Lower lobe of right lung (tissue), 2 donors: ENCODE data around the gene CTNS. TPM values are rescaled to one million over a fixed set of nuclear protein-coding genes. Genes with fewer than 3 reads are reported as not detected.
A peak's percentile ranks its signal among the peaks of the same experiment; 100 is the strongest.

Experiments used
- ATAC-seq, 2 donors: fragments of 200-7000 bp; cut with Tn5 transposase; one replicate each; pipeline ENCODE4 v1.9.1; 2020 to 2022; ENCODE audit warnings: mild to moderate bottlenecking in 2 of 2, moderate library complexity in 2 of 2
- DNase-seq: peaks from one replicate; pipeline ENCODE4 v3.0.0-alpha.2; 2020
- H3K27ac ChIP-seq: fragments of 200-600 bp; one replicate; pipeline ENCODE4 v1.8.0; 2022
- H3K27me3 ChIP-seq: fragments of 200-600 bp; one replicate; pipeline ENCODE4 v1.8.0; 2022; ENCODE audit warnings: low read depth
- H3K36me3 ChIP-seq: fragments of 200-600 bp; one replicate; pipeline ENCODE4 v1.8.0; 2022; ENCODE audit warnings: mild to moderate bottlenecking
- H3K4me1 ChIP-seq: fragments of 200-600 bp; one replicate; pipeline ENCODE4 v1.8.0; 2022
- H3K4me3 ChIP-seq: fragments of 200-600 bp; one replicate; pipeline ENCODE4 v1.8.0; 2022; ENCODE audit warnings: mild to moderate bottlenecking
- H3K9me3 ChIP-seq: fragments of 200-600 bp; one replicate; pipeline ENCODE4 v1.8.0; 2022
- intact Hi-C: fragments of 100-400 bp; cut with DNase I; formaldehyde crosslinking; loops from one replicate; pipeline ENCODE4 v1.11.0; 2022
- total RNA-seq: library from RNA; stranded (reverse); fragmentation: NEBNext Ultra II Directional; extraction: Animal tissue kit (Norgen Biotek cat#: 25700); gene quantifications from one replicate; pipeline ENCODE4 v1.2.1, GENCODE V29; 2021
- TF ChIP-seq, protein P1 (sequence below): fragments of 200-600 bp; IDR thresholded peaks from one replicate; pipeline ENCODE4 v1.8.0; 2022; ENCODE audit warnings: antibody characterized with exemption, mild to moderate bottlenecking
- donor health status: DM: no; HTN: yes; CAD: no; lungs with severe emphysema.

CTNS gene
- total RNA-seq, 1 donor from 2014 or later, result 21.1 TPM

DNA sequence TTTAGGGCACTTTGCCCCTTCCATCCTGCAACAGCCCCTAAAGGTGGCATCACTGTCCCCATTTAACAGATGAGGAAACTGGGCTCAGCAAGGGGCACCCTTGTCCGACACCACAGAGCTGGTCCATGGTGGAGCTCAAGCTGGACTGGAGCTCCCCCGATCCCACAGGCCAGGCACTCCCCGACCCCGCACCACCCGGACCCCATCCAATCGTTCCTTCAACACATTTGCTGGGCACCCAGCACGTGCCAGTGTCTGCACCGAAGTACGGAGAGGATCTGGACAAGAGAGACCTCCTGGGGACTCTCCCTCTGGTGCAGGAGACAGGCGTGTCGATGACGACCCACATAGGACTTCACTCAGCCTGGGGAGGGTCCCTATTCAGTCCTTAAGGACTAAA is 45.5 kb downstream of the CTNS start:
- TF ChIP-seq, protein P1, sequence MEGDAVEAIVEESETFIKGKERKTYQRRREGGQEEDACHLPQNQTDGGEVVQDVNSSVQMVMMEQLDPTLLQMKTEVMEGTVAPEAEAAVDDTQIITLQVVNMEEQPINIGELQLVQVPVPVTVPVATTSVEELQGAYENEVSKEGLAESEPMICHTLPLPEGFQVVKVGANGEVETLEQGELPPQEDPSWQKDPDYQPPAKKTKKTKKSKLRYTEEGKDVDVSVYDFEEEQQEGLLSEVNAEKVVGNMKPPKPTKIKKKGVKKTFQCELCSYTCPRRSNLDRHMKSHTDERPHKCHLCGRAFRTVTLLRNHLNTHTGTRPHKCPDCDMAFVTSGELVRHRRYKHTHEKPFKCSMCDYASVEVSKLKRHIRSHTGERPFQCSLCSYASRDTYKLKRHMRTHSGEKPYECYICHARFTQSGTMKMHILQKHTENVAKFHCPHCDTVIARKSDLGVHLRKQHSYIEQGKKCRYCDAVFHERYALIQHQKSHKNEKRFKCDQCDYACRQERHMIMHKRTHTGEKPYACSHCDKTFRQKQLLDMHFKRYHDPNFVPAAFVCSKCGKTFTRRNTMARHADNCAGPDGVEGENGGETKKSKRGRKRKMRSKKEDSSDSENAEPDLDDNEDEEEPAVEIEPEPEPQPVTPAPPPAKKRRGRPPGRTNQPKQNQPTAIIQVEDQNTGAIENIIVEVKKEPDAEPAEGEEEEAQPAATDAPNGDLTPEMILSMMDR, result no peak
- DNase-seq, result no peak
- H3K9me3 ChIP-seq, result no peaks in the 10 kb centered on the region
- peaks cover 42% of the 10 kb centered on the region for H3K27me3 ChIP-seq
- intact Hi-C loops, result no loop called here
- no peaks in the 10 kb centered on the region for H3K36me3 ChIP-seq
- peak in 1 of 2 donors; percentile 5 for ATAC-seq
- H3K4me1 ChIP-seq, result no peaks in the 10 kb centered on the region
- no peak overlapping the region for H3K4me3 ChIP-seq
- no peak overlapping the region for H3K27ac ChIP-seq

DNA sequence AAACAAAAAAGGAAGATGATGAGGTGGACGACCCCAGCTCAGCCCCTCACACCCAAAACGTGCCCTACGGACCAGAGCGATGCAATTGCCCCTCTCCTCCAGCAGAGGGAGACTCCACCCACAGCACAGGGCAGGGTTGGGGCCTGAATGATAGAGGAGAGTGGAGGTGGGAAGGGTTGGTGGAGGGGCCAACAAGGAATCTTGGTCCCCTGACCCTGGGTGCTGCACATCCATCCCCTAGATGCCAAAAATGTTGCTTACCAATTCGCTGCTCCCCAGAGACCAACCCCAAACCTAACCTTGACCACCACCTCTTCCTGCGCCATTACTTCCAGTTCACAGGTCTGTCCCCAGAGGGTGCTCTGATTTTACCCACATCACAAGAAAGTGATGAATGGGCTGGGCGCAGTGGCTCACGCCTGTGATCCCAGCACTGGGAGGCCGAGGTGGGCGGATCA is 46.5 kb downstream of the CTNS start:
- TF ChIP-seq, protein P1, result peak; percentile 95
- DNase-seq (no peak), ATAC-seq (peak; percentile 85 to 87)
- peaks cover 41% of the 10 kb centered on the region for H3K27me3 ChIP-seq
- no peak overlapping the region for H3K4me3 ChIP-seq
- no peak overlapping the region for H3K27ac ChIP-seq
- no peaks in the 10 kb centered on the region for H3K9me3 ChIP-seq
- H3K36me3 ChIP-seq, result no peaks in the 10 kb centered on the region
- intact Hi-C loops, result no loop called here
- no peaks in the 10 kb centered on the region for H3K4me1 ChIP-seq

DNA sequence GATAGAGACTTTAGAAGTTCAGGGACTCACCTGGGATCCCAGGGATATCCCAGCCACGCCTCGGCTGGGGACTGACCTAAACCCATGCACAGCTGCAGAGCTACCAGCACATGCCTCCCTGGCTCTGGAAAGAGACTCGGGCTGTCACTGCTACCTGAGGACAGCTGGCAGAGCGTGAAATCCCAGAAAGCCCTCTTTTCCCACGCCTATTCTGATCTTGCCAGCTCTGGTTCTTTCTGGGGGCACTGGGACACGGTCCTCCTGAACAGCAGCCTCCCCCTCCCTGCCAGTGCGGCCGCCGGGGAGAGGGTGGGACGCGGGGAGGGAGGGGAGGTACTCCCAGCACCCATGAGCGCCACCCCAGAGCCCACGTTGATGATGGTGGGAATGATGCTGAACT is 48.6 kb downstream of the CTNS start:
- TF ChIP-seq, protein P1, result no peak
- Histone ChIP-seq H3K27me3 (peaks cover 41% of the 10 kb centered on the region), H3K4me3 (no peak overlapping the region), H3K4me1 (no peaks in the 10 kb centered on the region), H3K36me3 (no peaks in the 10 kb centered on the region), H3K9me3 (no peaks in the 10 kb centered on the region), H3K27ac (no peak overlapping the region)
- no peak for DNase-seq
- no peak for ATAC-seq
- intact Hi-C loops, result no loop called here

- H3K27me3 ChIP-seq, result peaks cover 47% of the 10 kb centered on the region
Measured at GRCh38 chr17:3688027-3688553, 51.5 kb downstream of the CTNS start.

DNA sequence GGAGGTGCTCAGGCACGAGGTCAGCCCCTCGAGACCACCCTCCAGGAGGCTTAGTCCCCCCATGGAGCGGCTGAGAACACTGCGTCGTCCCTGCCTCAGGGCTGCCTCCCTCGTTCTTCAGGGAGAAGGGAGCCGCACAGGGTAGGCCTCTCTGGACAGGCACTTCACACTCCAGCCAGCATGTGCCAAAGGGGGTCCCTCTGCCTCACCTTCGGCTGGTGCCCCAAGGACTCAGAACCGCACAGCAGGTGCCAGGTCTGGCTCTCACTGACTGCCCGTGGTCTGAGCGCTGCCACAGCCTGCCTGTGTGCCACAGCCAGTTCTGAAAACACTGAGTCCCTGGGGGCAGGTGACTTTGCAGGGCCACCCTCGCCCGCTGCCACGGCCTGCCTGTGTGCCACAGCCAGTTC is 52.3 kb downstream of the CTNS start:
- no peaks in the 10 kb centered on the region for H3K9me3 ChIP-seq
- H3K36me3 ChIP-seq, result no peaks in the 10 kb centered on the region
- no peaks in the 10 kb centered on the region for H3K4me1 ChIP-seq
- intact Hi-C loops, result no loop called here
- DNase-seq, result no peak
- peak in 1 of 2 donors; percentile 21 for ATAC-seq
- TF ChIP-seq, protein P1, result no peak
- no peak overlapping the region for H3K27ac ChIP-seq
- H3K4me3 ChIP-seq, result no peak overlapping the region
- H3K27me3 ChIP-seq, result peaks cover 49% of the 10 kb centered on the region

More at GRCh38 chr17:3688027-3688553, 51.5 kb downstream of the CTNS start:
- intact Hi-C loops, result no loop called here
- no peak overlapping the region for H3K4me3 ChIP-seq
- no peaks in the 10 kb centered on the region for H3K9me3 ChIP-seq
- H3K27ac ChIP-seq, result no peak overlapping the region
- TF ChIP-seq, protein P1, result no peak
- no peak for DNase-seq
- H3K4me1 ChIP-seq, result no peaks in the 10 kb centered on the region
- H3K36me3 ChIP-seq, result no peaks in the 10 kb centered on the region
- no peak for ATAC-seq
